ENCODE data around the gene MYMX.

Gene MYMX

DNA sequence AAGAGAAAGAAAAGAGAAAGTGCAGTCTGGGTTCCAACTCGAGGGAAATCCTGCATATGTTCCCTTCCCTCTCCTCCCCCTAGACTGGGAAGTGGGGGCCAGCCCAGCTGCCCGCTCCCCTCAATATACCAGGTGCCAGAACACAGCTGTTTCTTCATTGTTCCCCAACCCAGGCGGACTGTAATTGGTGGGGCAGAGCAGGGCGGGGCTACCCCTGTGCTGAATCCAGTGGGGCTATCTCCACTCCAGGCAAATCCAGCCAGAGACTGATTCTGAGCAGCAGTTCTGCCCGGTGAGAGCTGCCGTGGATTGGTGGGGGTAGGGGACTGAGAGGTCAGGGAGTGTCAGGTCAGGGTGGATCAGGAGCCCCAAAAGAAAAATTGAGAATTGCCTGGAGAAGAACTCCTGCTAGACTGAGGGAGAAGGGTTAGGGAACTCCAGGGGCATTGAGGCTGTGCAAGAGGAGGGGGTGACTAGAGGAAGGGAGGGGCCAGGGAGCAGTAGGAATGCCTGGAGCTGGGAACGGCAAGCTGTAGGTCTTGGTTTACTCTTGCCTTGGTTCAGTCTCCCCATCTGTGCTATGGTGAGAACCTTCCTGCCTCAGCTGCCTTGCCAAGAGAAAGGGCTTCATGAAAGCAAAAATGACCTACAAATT is at the start of gene MYMX:
TSS of gene MYMX (plus strand) at position 250 of the 655 bp plus-strand sequence. CDS start 546 bp downstream, outside the sequence.
- no peak for DNase-seq (ENCODE audit: low spot score)
- H3K4me1 ChIP-seq (ENCODE audit: insufficient read depth, poor library complexity, severe bottlenecking) = peaks cover 2% of the 10 kb centered on the region
- no peaks in the 10 kb centered on the region for H3K27me3 ChIP-seq (ENCODE audit: insufficient read depth, poor library complexity, severe bottlenecking)
- H3K9me3 ChIP-seq (ENCODE audit: severe bottlenecking) = no peaks in the 10 kb centered on the region
- H3K4me3 ChIP-seq (ENCODE audit: severe bottlenecking) = no peak within 1 kb of the TSS
- no peak for ATAC-seq (ENCODE audit: low read depth)
- no peak within 1 kb of the TSS for H3K27ac ChIP-seq (ENCODE audit: poor library complexity, severe bottlenecking)
- no peaks in the 10 kb centered on the region for H3K36me3 ChIP-seq (ENCODE audit: low read depth)
- TF ChIP-seq, protein P1, sequence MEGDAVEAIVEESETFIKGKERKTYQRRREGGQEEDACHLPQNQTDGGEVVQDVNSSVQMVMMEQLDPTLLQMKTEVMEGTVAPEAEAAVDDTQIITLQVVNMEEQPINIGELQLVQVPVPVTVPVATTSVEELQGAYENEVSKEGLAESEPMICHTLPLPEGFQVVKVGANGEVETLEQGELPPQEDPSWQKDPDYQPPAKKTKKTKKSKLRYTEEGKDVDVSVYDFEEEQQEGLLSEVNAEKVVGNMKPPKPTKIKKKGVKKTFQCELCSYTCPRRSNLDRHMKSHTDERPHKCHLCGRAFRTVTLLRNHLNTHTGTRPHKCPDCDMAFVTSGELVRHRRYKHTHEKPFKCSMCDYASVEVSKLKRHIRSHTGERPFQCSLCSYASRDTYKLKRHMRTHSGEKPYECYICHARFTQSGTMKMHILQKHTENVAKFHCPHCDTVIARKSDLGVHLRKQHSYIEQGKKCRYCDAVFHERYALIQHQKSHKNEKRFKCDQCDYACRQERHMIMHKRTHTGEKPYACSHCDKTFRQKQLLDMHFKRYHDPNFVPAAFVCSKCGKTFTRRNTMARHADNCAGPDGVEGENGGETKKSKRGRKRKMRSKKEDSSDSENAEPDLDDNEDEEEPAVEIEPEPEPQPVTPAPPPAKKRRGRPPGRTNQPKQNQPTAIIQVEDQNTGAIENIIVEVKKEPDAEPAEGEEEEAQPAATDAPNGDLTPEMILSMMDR (IDR thresholded peaks at IDR 0.05; ENCODE audit: poor library complexity, severe bottlenecking) = no peak

DNA sequence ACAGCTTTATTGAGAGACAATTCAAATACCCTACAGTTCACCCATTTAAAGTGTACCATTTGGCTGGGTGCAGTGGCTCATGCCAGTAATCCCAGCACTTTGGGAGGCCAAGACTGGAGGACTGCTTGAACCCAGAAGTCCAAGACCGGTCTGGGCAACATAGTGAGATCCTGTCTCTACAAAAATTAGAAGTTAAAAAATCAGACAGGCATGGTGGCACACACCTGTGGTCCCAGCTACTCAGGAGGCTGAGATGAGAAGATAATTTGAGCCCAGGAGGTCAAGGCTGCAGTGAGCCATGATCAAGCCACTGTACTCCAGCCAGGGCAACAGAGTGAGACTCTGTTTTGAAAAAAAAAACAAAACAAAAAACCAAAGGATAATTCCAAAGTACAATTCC is 49.2 kb upstream of the MYMX start:
- H3K4me1 ChIP-seq (ENCODE audit: insufficient read depth, poor library complexity, severe bottlenecking) = no peaks in the 10 kb centered on the region
- DNase-seq (ENCODE audit: low spot score) (no peak), ATAC-seq (ENCODE audit: low read depth) (no peak)
- no peaks in the 10 kb centered on the region for H3K27me3 ChIP-seq (ENCODE audit: insufficient read depth, poor library complexity, severe bottlenecking)
- H3K36me3 ChIP-seq (ENCODE audit: low read depth) = no peaks in the 10 kb centered on the region
- TF ChIP-seq, protein P1 (IDR thresholded peaks at IDR 0.05; ENCODE audit: poor library complexity, severe bottlenecking) = no peak
- no peak overlapping the region for H3K4me3 ChIP-seq (ENCODE audit: severe bottlenecking)
- no peaks in the 10 kb centered on the region for H3K9me3 ChIP-seq (ENCODE audit: severe bottlenecking)
- no peak overlapping the region for H3K27ac ChIP-seq (ENCODE audit: poor library complexity, severe bottlenecking)

DNA sequence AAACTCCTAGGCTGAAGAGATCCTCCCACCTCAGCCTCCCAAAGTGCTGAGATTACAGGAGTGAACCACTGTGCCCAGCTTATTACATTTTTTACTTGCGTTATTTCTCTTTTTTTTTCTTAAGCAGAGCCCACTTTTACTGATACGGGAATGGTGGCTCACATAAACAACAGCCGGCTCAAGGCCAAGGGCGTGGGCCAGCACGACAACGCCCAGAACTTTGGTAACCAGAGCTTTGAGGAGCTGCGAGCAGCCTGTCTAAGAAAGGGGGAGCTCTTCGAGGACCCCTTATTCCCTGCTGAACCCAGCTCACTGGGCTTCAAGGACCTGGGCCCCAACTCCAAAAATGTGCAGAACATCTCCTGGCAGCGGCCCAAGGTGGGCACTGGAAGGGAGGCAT is 47.6 kb upstream of the MYMX start:
- Histone ChIP-seq H3K4me1 (ENCODE audit: insufficient read depth, poor library complexity, severe bottlenecking) (no peaks in the 10 kb centered on the region), H3K4me3 (ENCODE audit: severe bottlenecking) (no peak overlapping the region), H3K27me3 (ENCODE audit: insufficient read depth, poor library complexity, severe bottlenecking) (no peaks in the 10 kb centered on the region), H3K27ac (ENCODE audit: poor library complexity, severe bottlenecking) (no peak overlapping the region), H3K9me3 (ENCODE audit: severe bottlenecking) (no peaks in the 10 kb centered on the region), H3K36me3 (ENCODE audit: low read depth) (no peaks in the 10 kb centered on the region)
- TF ChIP-seq, protein P1 (IDR thresholded peaks at IDR 0.05; ENCODE audit: poor library complexity, severe bottlenecking) = no peak
- DNase-seq (ENCODE audit: low spot score) = no peak
- no peak for ATAC-seq (ENCODE audit: low read depth)

DNA sequence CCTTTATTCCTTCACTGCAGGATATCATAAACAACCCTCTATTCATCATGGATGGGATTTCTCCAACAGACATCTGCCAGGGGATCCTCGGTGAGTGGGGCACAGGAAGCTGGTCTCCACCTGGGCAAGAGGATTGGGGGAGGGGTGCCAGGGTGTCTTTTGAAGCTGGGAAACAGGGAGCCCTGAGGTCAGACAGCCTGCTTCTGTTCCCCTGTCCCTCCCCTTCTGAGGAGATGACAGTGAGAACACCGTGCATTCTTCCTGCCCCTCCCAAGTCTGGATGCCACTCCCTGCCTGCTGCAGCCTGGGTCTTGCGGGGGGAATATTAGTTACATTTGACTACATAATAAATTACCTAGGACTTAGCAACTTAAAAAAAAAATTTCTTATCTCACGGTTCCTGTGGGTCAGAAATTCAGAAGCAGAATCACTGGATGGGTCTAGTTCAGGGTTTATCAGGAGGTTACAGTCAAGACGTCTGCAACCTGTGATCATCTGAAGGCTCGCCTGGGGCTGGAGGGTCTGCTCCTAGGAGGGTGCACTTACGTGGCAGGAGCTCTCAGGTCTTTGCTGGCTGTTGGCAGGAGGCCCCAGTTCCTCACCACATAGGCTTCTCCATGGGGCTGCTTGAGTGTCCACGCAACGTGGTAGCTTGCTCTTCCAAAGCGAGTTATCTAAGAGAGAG is 46.7 kb upstream of the MYMX start:
- no peaks in the 10 kb centered on the region for H3K36me3 ChIP-seq (ENCODE audit: low read depth)
- no peak for ATAC-seq (ENCODE audit: low read depth)
- no peak overlapping the region for H3K27ac ChIP-seq (ENCODE audit: poor library complexity, severe bottlenecking)
- H3K4me3 ChIP-seq (ENCODE audit: severe bottlenecking) = no peak overlapping the region
- H3K4me1 ChIP-seq (ENCODE audit: insufficient read depth, poor library complexity, severe bottlenecking) = no peaks in the 10 kb centered on the region
- TF ChIP-seq, protein P1 (IDR thresholded peaks at IDR 0.05; ENCODE audit: poor library complexity, severe bottlenecking) = no peak
- DNase-seq (ENCODE audit: low spot score) = no peak
- no peaks in the 10 kb centered on the region for H3K9me3 ChIP-seq (ENCODE audit: severe bottlenecking)
- H3K27me3 ChIP-seq (ENCODE audit: insufficient read depth, poor library complexity, severe bottlenecking) = no peaks in the 10 kb centered on the region
